ENCODE data around the gene EXOC6B.

DNA sequence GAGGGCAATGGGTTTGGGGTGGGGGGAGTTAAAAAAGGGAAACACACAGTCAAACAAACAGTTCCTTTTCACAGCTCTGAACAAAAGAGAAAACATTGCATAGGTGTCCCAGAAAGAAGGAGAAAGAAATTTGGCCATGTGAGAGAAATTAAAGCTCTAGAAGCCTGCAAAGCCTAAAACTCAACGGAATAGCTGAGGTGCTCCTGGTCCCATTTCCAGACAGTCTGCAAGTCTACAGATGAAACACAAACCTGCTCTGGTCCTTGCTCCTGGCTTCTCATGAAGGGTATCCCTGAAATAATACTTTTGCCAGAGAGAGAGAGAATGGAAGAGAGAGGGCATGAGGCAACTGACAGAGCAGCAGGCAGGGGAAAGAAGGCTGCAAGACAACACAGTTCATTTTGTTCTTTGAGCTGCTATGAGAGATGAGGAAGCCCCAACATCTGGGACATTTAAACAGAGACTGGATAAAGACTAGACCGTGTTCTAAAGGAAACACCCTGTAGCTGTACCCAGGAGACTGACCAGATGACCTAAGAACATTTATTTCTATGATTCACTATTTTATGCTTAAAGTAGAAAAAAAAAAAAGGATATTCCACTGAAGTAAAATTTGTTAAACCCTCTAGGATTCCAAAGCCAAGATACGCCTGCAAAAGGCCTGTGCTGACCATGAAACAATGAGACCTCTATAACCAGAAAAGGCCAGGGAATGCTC lies 620.9 kb downstream of the EXOC6B start:
- TF ChIP-seq, protein P1, sequence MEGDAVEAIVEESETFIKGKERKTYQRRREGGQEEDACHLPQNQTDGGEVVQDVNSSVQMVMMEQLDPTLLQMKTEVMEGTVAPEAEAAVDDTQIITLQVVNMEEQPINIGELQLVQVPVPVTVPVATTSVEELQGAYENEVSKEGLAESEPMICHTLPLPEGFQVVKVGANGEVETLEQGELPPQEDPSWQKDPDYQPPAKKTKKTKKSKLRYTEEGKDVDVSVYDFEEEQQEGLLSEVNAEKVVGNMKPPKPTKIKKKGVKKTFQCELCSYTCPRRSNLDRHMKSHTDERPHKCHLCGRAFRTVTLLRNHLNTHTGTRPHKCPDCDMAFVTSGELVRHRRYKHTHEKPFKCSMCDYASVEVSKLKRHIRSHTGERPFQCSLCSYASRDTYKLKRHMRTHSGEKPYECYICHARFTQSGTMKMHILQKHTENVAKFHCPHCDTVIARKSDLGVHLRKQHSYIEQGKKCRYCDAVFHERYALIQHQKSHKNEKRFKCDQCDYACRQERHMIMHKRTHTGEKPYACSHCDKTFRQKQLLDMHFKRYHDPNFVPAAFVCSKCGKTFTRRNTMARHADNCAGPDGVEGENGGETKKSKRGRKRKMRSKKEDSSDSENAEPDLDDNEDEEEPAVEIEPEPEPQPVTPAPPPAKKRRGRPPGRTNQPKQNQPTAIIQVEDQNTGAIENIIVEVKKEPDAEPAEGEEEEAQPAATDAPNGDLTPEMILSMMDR (conservative IDR thresholded peaks at IDR 0.05; ENCODE audit: low read length), result no peak
- no peak for TF ChIP-seq EZH2phosphoT487 (IDR thresholded peaks at IDR 0.05; ENCODE audit: borderline replicate concordance)
